ENCODE results near the gene ADAMTS2. TPM values are rescaled to one million over a fixed set of nuclear protein-coding genes. Genes with fewer than 3 reads are reported as not detected.

Gene ADAMTS2
- total RNA-seq, 1 donor from 2014 or later: 8.2 TPM

- Mint-ChIP-seq H3K9me3 (no peaks in the 10 kb centered on the region), H3K36me3 (no peaks in the 10 kb centered on the region), H3K27ac (no peak overlapping the region), H3K4me1 (peaks cover 5% of the 10 kb centered on the region), H3K4me3 (no peak overlapping the region), H3K27me3 (ENCODE audit: low read depth) (no peaks in the 10 kb centered on the region)
- DNase-seq (ENCODE audit: low spot score in 2 of 2, unreplicated experiment in 2 of 2): peak in 1 of 2 experiments; percentile 27
- no peak for TF ChIP-seq CTCF (IDR thresholded peaks at IDR 0.05; ENCODE audit: unreplicated experiment)
Observed at GRCh38 chr5:179260324-179261070, 84.8 kb downstream of the ADAMTS2 start.

- TF ChIP-seq CTCF (IDR thresholded peaks at IDR 0.05; ENCODE audit: unreplicated experiment): no peak
- Mint-ChIP-seq H3K4me3 (no peak overlapping the region), H3K36me3 (no peaks in the 10 kb centered on the region), H3K4me1 (peaks cover under 1% of the 10 kb centered on the region), H3K27me3 (ENCODE audit: low read depth) (no peaks in the 10 kb centered on the region), H3K9me3 (no peaks in the 10 kb centered on the region), H3K27ac (no peak overlapping the region)
- peak in 1 of 2 experiments; percentile 24 for DNase-seq (ENCODE audit: low spot score in 2 of 2, unreplicated experiment in 2 of 2)
Observed at GRCh38 chr5:179259731-179260323, 85.4 kb downstream of the ADAMTS2 start.

DNA sequence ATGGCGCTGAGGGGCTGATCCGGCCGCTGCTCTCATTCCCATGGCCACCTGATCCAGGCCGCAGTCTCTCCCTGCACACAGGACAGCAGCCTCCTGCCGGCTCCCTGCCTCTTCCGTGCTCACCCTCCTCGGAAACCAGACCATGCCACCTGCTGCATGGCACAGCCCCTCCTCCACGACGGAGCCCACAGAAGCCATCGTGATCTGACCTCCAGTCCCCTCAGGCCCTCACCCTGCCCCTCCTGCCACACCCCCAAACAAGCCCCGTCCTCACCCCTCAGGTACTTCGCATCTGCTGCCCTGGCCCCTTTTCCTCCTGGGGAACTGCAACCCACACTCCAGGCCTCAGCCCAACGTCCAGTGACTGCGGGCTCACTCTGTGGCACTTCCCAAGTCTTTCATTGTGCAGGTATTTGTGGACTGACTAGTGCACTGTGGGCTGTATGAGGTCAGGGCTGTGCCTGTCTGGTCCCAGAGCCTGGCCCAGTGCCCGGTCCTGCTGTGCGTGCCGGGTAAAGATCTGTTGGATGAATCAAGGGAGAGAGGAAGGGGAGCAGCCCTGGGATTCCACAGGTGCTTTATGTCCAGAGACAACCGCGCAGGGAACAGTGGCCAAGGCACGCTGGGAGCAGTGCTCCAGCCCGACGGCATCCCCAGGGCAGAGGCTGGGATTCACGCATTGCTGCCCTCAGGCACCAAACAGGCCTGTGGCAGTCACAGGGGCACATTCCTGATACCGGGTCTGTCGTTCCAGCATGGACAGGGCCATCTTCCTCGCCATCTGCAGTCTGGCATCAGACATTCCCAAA, 86.1 kb downstream of the ADAMTS2 start:
- Mint-ChIP-seq H3K4me3 (no peak overlapping the region), H3K9me3 (no peaks in the 10 kb centered on the region), H3K27ac (no peak overlapping the region), H3K27me3 (ENCODE audit: low read depth) (no peaks in the 10 kb centered on the region), H3K4me1 (no peaks in the 10 kb centered on the region), H3K36me3 (no peaks in the 10 kb centered on the region)
- peak in 1 of 2 experiments; percentile 22 for DNase-seq (ENCODE audit: low spot score in 2 of 2, unreplicated experiment in 2 of 2)
- TF ChIP-seq CTCF (IDR thresholded peaks at IDR 0.05; ENCODE audit: unreplicated experiment): no peak

- Mint-ChIP-seq H3K36me3 (no peaks in the 10 kb centered on the region), H3K27ac (no peak overlapping the region), H3K4me1 (no peaks in the 10 kb centered on the region), H3K4me3 (no peak overlapping the region), H3K9me3 (no peaks in the 10 kb centered on the region), H3K27me3 (ENCODE audit: low read depth) (no peaks in the 10 kb centered on the region)
- peak in 1 of 2 experiments; percentile 30 for DNase-seq (ENCODE audit: low spot score in 2 of 2, unreplicated experiment in 2 of 2)
- no peak for TF ChIP-seq CTCF (IDR thresholded peaks at IDR 0.05; ENCODE audit: unreplicated experiment)
Observed at GRCh38 chr5:179258001-179258921, 87.0 kb downstream of the ADAMTS2 start.

DNA sequence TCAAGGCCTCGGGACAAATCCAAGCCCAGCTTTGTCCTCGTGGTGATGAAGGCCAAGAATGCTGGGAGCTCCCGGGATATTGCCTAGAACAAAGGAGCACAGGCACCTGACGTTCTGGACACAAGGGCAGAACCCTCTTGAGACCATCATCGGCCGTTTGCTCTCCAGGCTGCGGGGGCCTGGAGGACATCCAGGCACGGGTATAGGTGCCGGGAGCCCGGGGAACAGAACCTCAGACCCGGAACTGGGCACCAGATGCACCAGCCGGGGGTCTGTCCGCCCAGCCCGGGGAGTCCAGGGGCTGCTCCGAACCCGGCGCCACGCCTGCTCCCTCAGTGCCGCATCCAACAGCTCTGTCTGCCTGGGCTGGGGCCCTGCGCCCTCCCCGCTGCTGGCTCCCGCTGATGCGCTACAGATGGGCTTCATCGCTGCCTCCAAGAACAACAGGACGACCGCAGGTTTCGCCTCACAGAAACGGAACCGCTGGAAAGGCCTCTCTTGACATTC, 88.0 kb downstream of the ADAMTS2 start:
- H3K36me3 Mint-ChIP-seq: no peaks in the 10 kb centered on the region

More for the DNA sequence above, 88.0 kb downstream of the ADAMTS2 start:
- no peak for TF ChIP-seq CTCF (IDR thresholded peaks at IDR 0.05; ENCODE audit: unreplicated experiment)
- Mint-ChIP-seq H3K9me3 (no peaks in the 10 kb centered on the region), H3K4me3 (no peak overlapping the region), H3K27ac (no peak overlapping the region), H3K27me3 (ENCODE audit: low read depth) (no peaks in the 10 kb centered on the region), H3K4me1 (no peaks in the 10 kb centered on the region)
- DNase-seq (ENCODE audit: low spot score in 2 of 2, unreplicated experiment in 2 of 2): peak in 1 of 2 experiments; percentile 37
